NCI-H526 (cell line): ENCODE results near the gene MAML2.
A peak's percentile ranks its signal among the peaks of the same experiment; 100 is the strongest.

Source experiments
- DNase-seq, 2 experiments: peaks; one replicate each; lab custom pipeline; 2025; lab: John Stamatoyannopoulos, UW

The MAML2 gene

GRCh38 chr11:96207459-96208449 is 135.2 kb downstream of the MAML2 start:
- DNase-seq: peak in 1 of 2 experiments; percentile 55

GRCh38 chr11:96206955-96207354 is 136.0 kb downstream of the MAML2 start:
- no peak for DNase-seq

GRCh38 chr11:96205460-96205809 is 137.6 kb downstream of the MAML2 start:
- DNase-seq: no peak

- no peak for DNase-seq
These were observed 138.1 kb downstream of the MAML2 start for GRCh38 chr11:96204721-96205459.

GRCh38 chr11:96204366-96204659 is 138.7 kb downstream of the MAML2 start:
- DNase-seq: no peak

GRCh38 chr11:96203567-96204365 is 139.2 kb downstream of the MAML2 start:
- no peak for DNase-seq

- DNase-seq: no peak
These were observed 142.8 kb downstream of the MAML2 start for GRCh38 chr11:96200243-96200642.

- no peak for DNase-seq
These were observed 143.4 kb downstream of the MAML2 start for GRCh38 chr11:96199563-96200025.

- DNase-seq: no peak
These were observed 144.9 kb downstream of the MAML2 start for GRCh38 chr11:96197801-96198701.

GRCh38 chr11:96197103-96197502 is 145.9 kb downstream of the MAML2 start:
- DNase-seq: no peak

- DNase-seq: peak; percentile 29 to 50
These were observed 146.8 kb downstream of the MAML2 start for GRCh38 chr11:96196181-96196662.

- no peak for DNase-seq
These were observed 147.3 kb downstream of the MAML2 start for GRCh38 chr11:96195671-96196070.

- DNase-seq: no peak
These were observed 148.2 kb downstream of the MAML2 start for GRCh38 chr11:96194581-96195374.

GRCh38 chr11:96193745-96194443 is 149.1 kb downstream of the MAML2 start:
- no peak for DNase-seq

GRCh38 chr11:96191752-96192151 is 151.2 kb downstream of the MAML2 start:
- no peak for DNase-seq

GRCh38 chr11:96189351-96189750 is 153.6 kb downstream of the MAML2 start:
- no peak for DNase-seq

- DNase-seq: no peak
These were observed 154.6 kb downstream of the MAML2 start for GRCh38 chr11:96188243-96189006.

- DNase-seq: no peak
These were observed 155.2 kb downstream of the MAML2 start for GRCh38 chr11:96187822-96188221.

GRCh38 chr11:96186806-96187205 is 156.2 kb downstream of the MAML2 start:
- no peak for DNase-seq
